Prostate gland (tissue), 2 donors: Measurements from ENCODE around the gene MTSS2. TPM values are rescaled to one million over a fixed set of nuclear protein-coding genes. Genes with fewer than 3 reads are reported as not detected.

Source experiments
- DNase-seq: peaks from one replicate; pipeline ENCODE4 v3.0.0-alpha.2; 2019; ENCODE audit warnings: low spot score
- H3K27ac ChIP-seq, 2 donors: fragments of 200-600 bp; sonication (generic); 2 replicates each; pipeline ENCODE4 v1.5.1; 2017 to 2019
- H3K27me3 ChIP-seq: fragments of 200-600 bp; sonication (generic); replicated peaks from 2 replicates; pipeline ENCODE4 v1.5.1; 2019; ENCODE audit not compliant: insufficient read depth
- H3K36me3 ChIP-seq, 2 donors: fragments of 200-600 bp; sonication (generic); 1 replicate in 1 of 2; 2 replicates in 1 of 2; pipeline versions ENCODE4 v1.5.1 to v1.8.1; 2017 to 2019
- H3K4me1 ChIP-seq: fragments of 200-600 bp; sonication (generic); replicated peaks from 2 replicates; pipeline ENCODE4 v1.5.1; 2019
- H3K4me3 ChIP-seq, 2 donors: fragments of 200-600 bp; sonication (generic); 2 replicates each; pipeline ENCODE4 v1.5.1; 2017 to 2019
- H3K9me3 ChIP-seq: fragments of 200-600 bp; sonication (generic); 2 replicates; pipeline ENCODE4 v1.5.1; 2017
- POLR2A ChIP-seq: fragments of 450-650 bp; IDR thresholded peaks from one replicate; pipeline ENCODE4 v1.6.1; 2016; ENCODE audit warnings: antibody characterized with exemption, mild to moderate bottlenecking
- POLR2AphosphoS5 ChIP-seq: sonication (generic); formaldehyde crosslinking; IDR thresholded peaks from one replicate; pipeline ENCODE4 v1.6.1; 2017; ENCODE audit warnings: antibody characterized with exemption
- WGBS: methylation state at CpG from one replicate; pipeline ENCODE4 v1.1.5; 2018; 5-methylcytosine and 5-hydroxymethylcytosine counted together
- intact Hi-C: fragments of 100-400 bp; cut with DNase I; formaldehyde crosslinking; loops from one replicate; pipeline ENCODE4 v1.14.2; 2022
- total RNA-seq, 2 donors: library from RNA; depleted of rRNA; stranded (reverse); fragments of >200 nt; gene quantifications; one replicate each; pipeline ENCODE4 v1.1.0, GENCODE V29; 2016
- TF ChIP-seq, protein P1 (sequence below), 4 experiments: fragments of 200-600 bp in 2 of 4; fragments of 450-650 bp in 2 of 4; sonication (generic) in 2 of 4; IDR thresholded peaks; 1 replicate in 3 of 4; 2 replicates in 1 of 4; pipeline ENCODE4 v1.5.1; 2016 to 2019; ENCODE audit warnings: antibody characterized with exemption in 4 of 4, mild to moderate bottlenecking in 2 of 4, moderate library complexity in 2 of 4

MTSS2 gene
- total RNA-seq, 2 donors from 2014 or later, result 42.4 to 92.4 TPM

DNA sequence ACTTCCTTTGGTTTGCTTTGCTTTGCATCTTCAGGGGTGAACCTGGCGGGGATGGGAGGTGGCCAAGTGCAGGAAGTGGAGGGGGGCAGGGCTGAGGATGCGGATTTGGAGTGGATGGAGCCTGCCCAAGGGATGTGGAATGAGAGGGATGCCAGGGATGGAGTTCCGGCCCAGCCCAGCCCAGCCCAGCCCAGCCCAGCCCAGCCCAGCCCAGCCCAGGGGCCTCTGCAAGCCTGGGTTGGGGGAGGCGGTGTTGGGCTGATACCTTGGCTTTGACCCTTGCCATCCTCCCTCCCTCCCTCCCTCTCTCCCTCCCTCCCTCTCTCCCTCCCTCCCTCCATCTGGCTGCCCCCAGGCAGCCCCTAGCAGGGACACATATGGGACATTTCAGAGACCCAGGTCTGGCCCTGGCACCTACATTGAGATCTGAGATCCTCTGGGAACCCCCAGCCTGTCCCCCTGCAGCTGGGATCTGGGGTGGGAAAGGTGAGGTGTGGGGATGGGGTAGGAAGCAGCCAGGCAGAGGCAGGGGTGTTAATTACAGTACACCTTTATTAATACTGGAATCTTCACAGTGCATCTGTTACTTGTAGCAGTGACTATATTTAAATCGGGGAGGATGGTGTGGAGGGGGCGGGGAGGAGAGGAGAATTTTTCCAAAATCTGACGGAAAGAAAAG, 25.0 kb downstream of the MTSS2 start:
- Histone ChIP-seq H3K27me3 (no peaks in the 10 kb centered on the region), H3K27ac (no peak overlapping the region), H3K9me3 (no peaks in the 10 kb centered on the region), H3K4me1 (no peaks in the 10 kb centered on the region), H3K36me3 (peaks cover 19 to 24% of the 10 kb centered on the region in 2 donors), H3K4me3 (no peak overlapping the region)
- DNase-seq, result no peak
- TF ChIP-seq, protein P1, sequence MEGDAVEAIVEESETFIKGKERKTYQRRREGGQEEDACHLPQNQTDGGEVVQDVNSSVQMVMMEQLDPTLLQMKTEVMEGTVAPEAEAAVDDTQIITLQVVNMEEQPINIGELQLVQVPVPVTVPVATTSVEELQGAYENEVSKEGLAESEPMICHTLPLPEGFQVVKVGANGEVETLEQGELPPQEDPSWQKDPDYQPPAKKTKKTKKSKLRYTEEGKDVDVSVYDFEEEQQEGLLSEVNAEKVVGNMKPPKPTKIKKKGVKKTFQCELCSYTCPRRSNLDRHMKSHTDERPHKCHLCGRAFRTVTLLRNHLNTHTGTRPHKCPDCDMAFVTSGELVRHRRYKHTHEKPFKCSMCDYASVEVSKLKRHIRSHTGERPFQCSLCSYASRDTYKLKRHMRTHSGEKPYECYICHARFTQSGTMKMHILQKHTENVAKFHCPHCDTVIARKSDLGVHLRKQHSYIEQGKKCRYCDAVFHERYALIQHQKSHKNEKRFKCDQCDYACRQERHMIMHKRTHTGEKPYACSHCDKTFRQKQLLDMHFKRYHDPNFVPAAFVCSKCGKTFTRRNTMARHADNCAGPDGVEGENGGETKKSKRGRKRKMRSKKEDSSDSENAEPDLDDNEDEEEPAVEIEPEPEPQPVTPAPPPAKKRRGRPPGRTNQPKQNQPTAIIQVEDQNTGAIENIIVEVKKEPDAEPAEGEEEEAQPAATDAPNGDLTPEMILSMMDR (IDR thresholded peaks at IDR 0.05), result no peak
- TF ChIP-seq POLR2A (no peak), POLR2AphosphoS5 (no peak)
- intact Hi-C loops, result no loop called here
- 55% methylated on average over 7 of the region's 7 CpGs for WGBS

DNA sequence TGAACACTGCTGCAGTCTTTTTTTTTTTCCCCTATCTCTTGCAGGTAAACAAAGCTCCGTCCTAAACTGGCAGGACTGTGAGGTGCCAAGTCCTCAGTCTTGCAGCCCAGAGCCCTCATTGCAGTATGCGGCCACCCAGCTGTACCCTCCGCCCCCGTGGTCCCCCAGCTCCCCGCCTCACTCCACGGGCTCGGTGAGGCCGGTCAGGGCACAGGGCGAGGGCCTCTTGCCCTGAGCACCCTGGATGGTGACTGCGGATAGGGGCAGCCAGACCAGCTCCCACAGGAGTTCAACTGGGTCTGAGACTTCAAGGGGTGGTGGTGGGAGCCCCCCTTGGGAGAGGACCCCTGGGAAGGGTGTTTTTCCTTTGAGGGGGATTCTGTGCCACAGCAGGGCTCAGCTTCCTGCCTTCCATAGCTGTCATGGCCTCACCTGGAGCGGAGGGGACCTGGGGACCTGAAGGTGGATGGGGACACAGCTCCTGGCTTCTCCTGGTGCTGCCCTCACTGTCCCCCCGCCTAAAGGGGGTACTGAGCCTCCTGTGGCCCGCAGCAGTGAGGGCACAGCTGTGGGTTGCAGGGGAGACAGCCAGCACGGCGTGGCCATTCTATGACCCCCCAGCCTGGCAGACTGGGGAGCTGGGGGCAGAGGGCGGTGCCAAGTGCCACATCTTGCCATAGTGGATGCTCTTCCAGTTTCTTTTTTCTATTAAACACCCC, 25.7 kb downstream of the MTSS2 start:
- TF ChIP-seq, protein P1 (IDR thresholded peaks at IDR 0.05), result no peak
- TF ChIP-seq POLR2AphosphoS5, result no peak
- TF ChIP-seq POLR2A, result no peak
- H3K9me3 ChIP-seq, result no peaks in the 10 kb centered on the region
- no peak overlapping the region for H3K27ac ChIP-seq
- H3K4me1 ChIP-seq, result no peaks in the 10 kb centered on the region
- no peak overlapping the region for H3K4me3 ChIP-seq
- H3K36me3 ChIP-seq, result peaks cover 14 to 17% of the 10 kb centered on the region in 2 donors
- whole genome bisulfite sequencing, result 71% methylated on average over 16 of the region's 16 CpGs
- H3K27me3 ChIP-seq, result no peaks in the 10 kb centered on the region
- intact Hi-C loops, result no loop called here
- DNase-seq, result no peak

DNA sequence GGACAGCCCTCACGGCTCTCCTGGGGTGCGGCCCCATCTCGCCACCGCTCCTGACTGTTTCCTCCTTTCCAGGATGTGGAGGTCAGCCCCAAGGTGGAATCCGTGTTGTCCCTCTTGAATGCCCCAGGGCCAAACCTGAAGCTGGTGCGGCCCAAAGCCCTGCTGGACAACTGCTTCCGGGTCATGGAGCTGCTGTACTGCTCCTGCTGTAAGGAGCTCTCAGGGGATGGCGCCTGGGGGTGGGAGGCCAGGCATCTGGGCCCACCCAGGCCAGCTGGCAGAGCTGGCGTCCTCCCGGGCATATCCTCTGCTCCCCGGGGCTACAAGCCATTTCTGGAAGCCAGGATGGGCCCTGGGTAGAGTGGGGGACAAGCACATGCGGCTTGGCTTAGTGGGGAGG, 26.3 kb downstream of the MTSS2 start:
- DNase-seq, result no peak
- peaks cover 9 to 13% of the 10 kb centered on the region in 2 donors for H3K36me3 ChIP-seq
- H3K4me3 ChIP-seq, result no peak overlapping the region
- intact Hi-C loops, result no loop called here
- no peak for TF ChIP-seq POLR2AphosphoS5
- TF ChIP-seq, protein P1 (IDR thresholded peaks at IDR 0.05), result no peak
- no peak for TF ChIP-seq POLR2A
- H3K27ac ChIP-seq, result no peak overlapping the region
- WGBS, result 81% methylated on average over 12 of the region's 12 CpGs
- no peaks in the 10 kb centered on the region for H3K9me3 ChIP-seq
- H3K27me3 ChIP-seq, result no peaks in the 10 kb centered on the region
- no peaks in the 10 kb centered on the region for H3K4me1 ChIP-seq

DNA sequence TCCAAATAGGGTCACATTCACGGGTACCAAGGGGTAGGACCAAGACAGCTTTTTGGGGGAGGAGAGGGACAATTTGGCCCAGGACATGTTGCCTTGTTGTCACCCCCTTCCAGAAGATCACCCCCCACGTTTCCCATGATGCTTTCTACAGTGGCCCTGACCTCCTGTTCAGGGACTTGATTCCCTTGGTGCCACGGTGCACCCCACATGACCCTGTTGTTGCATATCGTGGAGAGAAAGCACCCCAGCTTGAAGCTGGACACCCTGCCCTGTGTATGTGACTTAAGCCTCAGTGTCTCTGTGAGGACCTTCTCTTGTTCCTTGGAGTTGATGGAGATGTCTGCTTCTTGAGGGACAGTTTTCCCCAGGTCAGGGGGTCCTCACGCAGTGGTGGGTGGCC, 26.9 kb downstream of the MTSS2 start:
- Histone ChIP-seq H3K27me3 (no peaks in the 10 kb centered on the region), H3K27ac (no peak overlapping the region), H3K9me3 (no peaks in the 10 kb centered on the region), H3K36me3 (peaks cover 3 to 10% of the 10 kb centered on the region in 2 donors), H3K4me1 (no peaks in the 10 kb centered on the region), H3K4me3 (no peak overlapping the region)
- TF ChIP-seq POLR2AphosphoS5, result no peak
- TF ChIP-seq, protein P1 (IDR thresholded peaks at IDR 0.05), result no peak
- no peak for TF ChIP-seq POLR2A
- no peak for DNase-seq
- intact Hi-C loops, result no loop called here
- 84% methylated on average over 5 of the region's 5 CpGs for WGBS
